HL-60 (cell line): ENCODE measurements around the gene ARAF.

Experiments
- DNase-seq, 2 experiments: peaks; one replicate each; pipeline ENCODE4 v3.0.0-alpha.2; 2010 to 2020; ENCODE audit warnings: low read depth in 1 of 2, low spot score in 1 of 2
- H3K27ac ChIP-seq: fragments of 250-450 bp; sonication (Bioruptor Pico); replicated peaks from 2 replicates; pipeline ENCODE4 v1.5.1; 2020; ENCODE audit warnings: mild to moderate bottlenecking, moderate library complexity
- H3K27me3 ChIP-seq: fragments of 250-450 bp; sonication (Bioruptor Pico); 2 replicates; pipeline ENCODE4 v1.5.1; 2021; ENCODE audit warnings: mild to moderate bottlenecking, moderate library complexity; ENCODE audit not compliant: insufficient read depth, poor library complexity, severe bottlenecking
- H3K4me3 ChIP-seq: replicated peaks from 2 replicates; pipeline ENCODE4 v1.5.1; 2011; ENCODE audit warnings: mild to moderate bottlenecking, control low read depth, low read length; ENCODE audit not compliant: insufficient read depth
- GABPA ChIP-seq: IDR thresholded peaks from 2 replicates; pipeline ENCODE4 v1.6.1; 2012; ENCODE audit warnings: low read depth
- POLR2AphosphoS5 ChIP-seq: IDR thresholded peaks from 2 replicates; pipeline ENCODE4 v1.6.1; 2012; ENCODE audit warnings: low read depth
- SPI1 ChIP-seq: IDR thresholded peaks from 2 replicates; pipeline ENCODE4 v1.6.1; 2012; ENCODE audit warnings: low read depth, mild to moderate bottlenecking, borderline replicate concordance
- TF ChIP-seq, protein P1 (sequence below): IDR thresholded peaks from 2 replicates; pipeline ENCODE4 v1.6.1; 2012; ENCODE audit warnings: low read depth; ENCODE audit not compliant: insufficient replicate concordance
- TF ChIP-seq, protein P2 (sequence below): IDR thresholded peaks from one replicate; pipeline ENCODE4 v1.5.1; 2011; ENCODE audit warnings: low read length, control low read depth, inconsistent platforms; ENCODE audit not compliant: insufficient read depth

The ARAF gene

DNA sequence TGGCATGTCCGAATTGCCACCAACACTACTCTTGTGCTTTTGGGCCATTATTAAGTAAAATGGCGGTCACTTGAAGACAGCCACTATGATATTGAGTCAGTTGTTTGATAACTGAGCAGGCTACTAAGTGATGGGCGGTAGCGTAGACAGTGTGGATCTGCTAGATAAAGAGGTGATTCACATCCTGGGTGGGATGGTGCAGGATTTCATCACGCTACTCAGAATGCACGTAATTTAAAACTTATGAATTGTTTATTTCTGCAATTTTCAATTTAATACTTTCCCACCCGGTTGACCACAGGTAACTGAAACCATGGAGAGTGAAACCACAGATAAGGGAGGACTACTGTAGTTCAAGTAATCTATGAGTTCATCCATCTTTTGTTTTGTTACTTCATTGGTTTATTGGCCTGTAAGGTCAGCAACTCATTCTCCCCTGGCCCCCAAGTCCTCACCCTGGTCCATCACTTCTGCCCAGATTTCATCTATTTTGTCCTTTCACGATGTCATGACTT is 2.9 kb downstream of the ARAF start:
- Histone ChIP-seq H3K27ac (no peak overlapping the region; the same call in 1 of the 2 replicates), H3K27me3 (no peaks in the 10 kb centered on the region), H3K4me3 (no peak overlapping the region)
- no peak for DNase-seq
- TF ChIP-seq, protein P1, sequence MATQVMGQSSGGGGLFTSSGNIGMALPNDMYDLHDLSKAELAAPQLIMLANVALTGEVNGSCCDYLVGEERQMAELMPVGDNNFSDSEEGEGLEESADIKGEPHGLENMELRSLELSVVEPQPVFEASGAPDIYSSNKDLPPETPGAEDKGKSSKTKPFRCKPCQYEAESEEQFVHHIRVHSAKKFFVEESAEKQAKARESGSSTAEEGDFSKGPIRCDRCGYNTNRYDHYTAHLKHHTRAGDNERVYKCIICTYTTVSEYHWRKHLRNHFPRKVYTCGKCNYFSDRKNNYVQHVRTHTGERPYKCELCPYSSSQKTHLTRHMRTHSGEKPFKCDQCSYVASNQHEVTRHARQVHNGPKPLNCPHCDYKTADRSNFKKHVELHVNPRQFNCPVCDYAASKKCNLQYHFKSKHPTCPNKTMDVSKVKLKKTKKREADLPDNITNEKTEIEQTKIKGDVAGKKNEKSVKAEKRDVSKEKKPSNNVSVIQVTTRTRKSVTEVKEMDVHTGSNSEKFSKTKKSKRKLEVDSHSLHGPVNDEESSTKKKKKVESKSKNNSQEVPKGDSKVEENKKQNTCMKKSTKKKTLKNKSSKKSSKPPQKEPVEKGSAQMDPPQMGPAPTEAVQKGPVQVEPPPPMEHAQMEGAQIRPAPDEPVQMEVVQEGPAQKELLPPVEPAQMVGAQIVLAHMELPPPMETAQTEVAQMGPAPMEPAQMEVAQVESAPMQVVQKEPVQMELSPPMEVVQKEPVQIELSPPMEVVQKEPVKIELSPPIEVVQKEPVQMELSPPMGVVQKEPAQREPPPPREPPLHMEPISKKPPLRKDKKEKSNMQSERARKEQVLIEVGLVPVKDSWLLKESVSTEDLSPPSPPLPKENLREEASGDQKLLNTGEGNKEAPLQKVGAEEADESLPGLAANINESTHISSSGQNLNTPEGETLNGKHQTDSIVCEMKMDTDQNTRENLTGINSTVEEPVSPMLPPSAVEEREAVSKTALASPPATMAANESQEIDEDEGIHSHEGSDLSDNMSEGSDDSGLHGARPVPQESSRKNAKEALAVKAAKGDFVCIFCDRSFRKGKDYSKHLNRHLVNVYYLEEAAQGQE = no peak
- TF ChIP-seq SPI1 = no peak
- TF ChIP-seq POLR2AphosphoS5 = no peak
- TF ChIP-seq, protein P2, sequence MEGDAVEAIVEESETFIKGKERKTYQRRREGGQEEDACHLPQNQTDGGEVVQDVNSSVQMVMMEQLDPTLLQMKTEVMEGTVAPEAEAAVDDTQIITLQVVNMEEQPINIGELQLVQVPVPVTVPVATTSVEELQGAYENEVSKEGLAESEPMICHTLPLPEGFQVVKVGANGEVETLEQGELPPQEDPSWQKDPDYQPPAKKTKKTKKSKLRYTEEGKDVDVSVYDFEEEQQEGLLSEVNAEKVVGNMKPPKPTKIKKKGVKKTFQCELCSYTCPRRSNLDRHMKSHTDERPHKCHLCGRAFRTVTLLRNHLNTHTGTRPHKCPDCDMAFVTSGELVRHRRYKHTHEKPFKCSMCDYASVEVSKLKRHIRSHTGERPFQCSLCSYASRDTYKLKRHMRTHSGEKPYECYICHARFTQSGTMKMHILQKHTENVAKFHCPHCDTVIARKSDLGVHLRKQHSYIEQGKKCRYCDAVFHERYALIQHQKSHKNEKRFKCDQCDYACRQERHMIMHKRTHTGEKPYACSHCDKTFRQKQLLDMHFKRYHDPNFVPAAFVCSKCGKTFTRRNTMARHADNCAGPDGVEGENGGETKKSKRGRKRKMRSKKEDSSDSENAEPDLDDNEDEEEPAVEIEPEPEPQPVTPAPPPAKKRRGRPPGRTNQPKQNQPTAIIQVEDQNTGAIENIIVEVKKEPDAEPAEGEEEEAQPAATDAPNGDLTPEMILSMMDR = no peak
- no peak for TF ChIP-seq GABPA

DNA sequence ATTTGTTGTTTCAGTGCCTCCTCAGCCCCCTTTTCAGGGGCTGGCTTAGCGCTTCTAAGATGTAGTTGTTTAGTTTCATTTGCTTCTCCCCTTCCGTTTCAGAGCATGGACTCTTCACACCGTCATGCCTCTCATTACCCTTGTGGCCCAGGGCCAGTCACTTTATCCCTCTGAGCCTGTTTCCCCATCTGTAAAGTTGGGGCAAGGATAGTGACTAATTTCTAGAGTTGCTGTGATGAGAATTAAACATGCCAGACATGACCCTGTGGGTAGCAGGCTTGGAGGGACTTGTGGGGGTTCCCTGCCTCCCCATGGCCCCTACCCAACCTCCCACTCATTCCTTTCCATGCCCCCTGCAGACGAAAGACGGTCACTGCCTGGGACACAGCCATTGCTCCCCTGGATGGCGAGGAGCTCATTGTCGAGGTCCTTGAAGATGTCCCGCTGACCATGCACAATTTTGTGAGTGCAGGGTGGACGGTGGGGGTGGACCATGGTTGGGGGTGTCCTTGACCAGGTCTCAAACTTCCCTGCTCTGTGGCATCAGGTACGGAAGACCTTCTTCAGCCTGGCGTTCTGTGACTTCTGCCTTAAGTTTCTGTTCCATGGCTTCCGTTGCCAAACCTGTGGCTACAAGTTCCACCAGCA is 3.6 kb downstream of the ARAF start:
- Histone ChIP-seq H3K27ac (peak overlapping the region; percentile 70), H3K4me3 (no peak overlapping the region), H3K27me3 (no peaks in the 10 kb centered on the region)
- TF ChIP-seq POLR2AphosphoS5 = no peak
- no peak for DNase-seq

DNA sequence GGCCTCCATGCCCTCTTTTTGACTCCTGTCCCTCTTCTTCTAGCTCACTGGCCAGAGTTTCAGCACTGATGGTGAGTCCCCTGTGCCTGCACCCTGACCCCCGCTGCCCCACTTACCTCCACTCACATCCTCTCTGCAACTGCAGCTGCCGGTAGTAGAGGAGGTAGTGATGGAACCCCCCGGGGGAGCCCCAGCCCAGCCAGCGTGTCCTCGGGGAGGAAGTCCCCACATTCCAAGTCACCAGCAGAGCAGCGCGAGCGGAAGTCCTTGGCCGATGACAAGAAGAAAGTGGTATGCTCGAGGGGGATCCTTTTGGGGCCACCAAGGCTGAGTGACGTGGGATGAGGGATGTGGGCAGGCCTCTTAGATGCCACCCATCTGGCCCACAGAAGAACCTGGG is 5.8 kb downstream of the ARAF start:
- no peak for TF ChIP-seq SPI1
- TF ChIP-seq POLR2AphosphoS5 = no peak
- TF ChIP-seq, protein P2 = no peak
- no peak for TF ChIP-seq GABPA
- TF ChIP-seq, protein P1 = no peak
- no peak overlapping the region for H3K4me3 ChIP-seq
- H3K27me3 ChIP-seq = no peaks in the 10 kb centered on the region
- DNase-seq = no peak
- H3K27ac ChIP-seq = no peak overlapping the region

DNA sequence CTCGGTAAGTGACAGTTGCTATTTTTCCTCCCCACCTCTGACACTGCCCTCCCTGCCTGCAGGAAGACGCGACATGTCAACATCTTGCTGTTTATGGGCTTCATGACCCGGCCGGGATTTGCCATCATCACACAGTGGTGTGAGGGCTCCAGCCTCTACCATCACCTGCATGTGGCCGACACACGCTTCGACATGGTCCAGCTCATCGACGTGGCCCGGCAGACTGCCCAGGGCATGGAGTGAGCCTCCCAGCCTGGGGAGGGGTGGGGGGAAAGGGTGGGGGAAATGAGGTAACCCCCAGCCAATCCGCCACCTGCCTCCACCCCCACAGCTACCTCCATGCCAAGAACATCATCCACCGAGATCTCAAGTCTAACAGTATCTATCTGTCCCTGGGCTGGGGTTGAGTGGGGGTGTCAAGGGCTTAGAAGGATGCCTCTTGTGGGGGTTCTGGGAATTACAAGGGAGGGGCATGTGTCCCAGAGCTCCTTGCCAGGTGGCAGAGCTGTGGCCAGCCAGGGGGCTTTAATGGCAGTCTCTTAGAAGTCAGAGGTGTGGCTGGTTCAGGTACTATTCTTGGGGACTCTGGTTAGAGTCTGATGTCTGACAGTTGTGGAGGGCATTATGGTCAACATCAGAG is 7.8 kb downstream of the ARAF start:
- no peak overlapping the region for H3K27ac ChIP-seq
- no peak overlapping the region for H3K4me3 ChIP-seq
- no peak for TF ChIP-seq POLR2AphosphoS5
- no peak for TF ChIP-seq GABPA
- TF ChIP-seq, protein P1 = no peak
- no peak for TF ChIP-seq SPI1
- no peak for DNase-seq
- H3K27me3 ChIP-seq = no peaks in the 10 kb centered on the region
